Peyer's patch (tissue), 4 donors: ENCODE measurements around the gene RGPD3. TPM values are rescaled to one million over a fixed set of nuclear protein-coding genes. Genes with fewer than 3 reads are reported as not detected.

Experiments used
- DNase-seq, 3 donors: peaks; one replicate each; pipeline ENCODE4 v3.0.0-alpha.2; 2017 to 2019
- H3K27ac ChIP-seq, 4 donors: fragments of 200-600 bp; sonication (generic); one replicate each; pipeline ENCODE4 v1.5.1; 2016 to 2019
- H3K27me3 ChIP-seq, 2 donors: fragments of 200-600 bp; sonication (generic); one replicate each; pipeline ENCODE4 v1.5.1; 2019
- H3K36me3 ChIP-seq, 3 donors: fragments of 200-600 bp; sonication (generic); one replicate each; pipeline ENCODE4 v1.5.1; 2016 to 2019
- H3K4me1 ChIP-seq, 4 donors: fragments of 200-600 bp; sonication (generic); one replicate each; pipeline ENCODE4 v1.5.1; 2016 to 2019
- H3K4me3 ChIP-seq, 4 donors: fragments of 200-600 bp; sonication (generic); 1 replicate in 3 of 4; 2 replicates in 1 of 4; pipeline ENCODE4 v1.5.1; 2016 to 2019; ENCODE audit warnings: mild to moderate bottlenecking in 1 of 4
- H3K9me3 ChIP-seq, 4 donors: fragments of 200-600 bp; sonication (generic); one replicate each; pipeline ENCODE4 v1.5.1; 2016 to 2019; ENCODE audit warnings: mild to moderate bottlenecking in 1 of 4
- POLR2A ChIP-seq, 2 donors: fragments of 450-650 bp; IDR thresholded peaks; one replicate each; pipeline ENCODE4 v1.5.1; 2017; ENCODE audit warnings: antibody characterized with exemption in 2 of 2, mild to moderate bottlenecking in 2 of 2, moderate library complexity in 2 of 2
- total RNA-seq, 4 donors: library from RNA; depleted of rRNA; stranded (reverse); fragments of >200 nt; gene quantifications; one replicate each; pipeline ENCODE4 v1.1.0, GENCODE V29; 2016
- TF ChIP-seq, protein P1 (sequence below), 6 experiments: fragments of 450-650 bp in 4 of 6; fragments of 200-600 bp in 2 of 6; sonication (generic) in 1 of 6; IDR thresholded peaks; one replicate each; pipeline ENCODE4 v1.5.1; 2017 to 2019; ENCODE audit warnings: antibody characterized with exemption in 6 of 6, mild to moderate bottlenecking in 3 of 6, moderate library complexity in 1 of 6

RGPD3 gene
- total RNA-seq, 4 donors from 2014 or later = 0.67 to 0.83 TPM; not detected in 2

DNA sequence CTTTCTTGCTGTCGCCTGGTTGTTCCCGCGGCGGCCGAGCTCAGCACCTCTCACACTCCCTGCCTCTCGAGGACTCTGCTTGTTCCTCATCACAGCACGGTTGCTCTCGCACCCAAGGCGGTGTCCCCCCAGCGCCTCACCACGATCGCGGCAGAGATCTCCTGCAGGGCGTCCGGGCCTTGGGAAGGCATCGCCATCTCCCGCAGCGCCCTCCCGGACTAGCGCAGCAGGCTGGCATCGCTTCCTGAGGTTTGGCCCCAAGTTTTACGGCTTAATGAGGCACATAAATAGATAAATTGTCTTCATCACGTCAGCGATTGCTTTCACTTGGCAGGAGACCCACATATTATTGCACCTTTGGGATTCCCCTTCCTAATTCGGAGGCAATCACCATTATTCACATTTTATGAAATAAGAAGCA, 125.4 kb downstream of the RGPD3 start:
- Histone ChIP-seq H3K4me1 (peaks cover 0 to 3% (median 0%) of the 10 kb centered on the region in 4 donors), H3K9me3 (no peaks in the 10 kb centered on the region), H3K27me3 (no peaks in the 10 kb centered on the region), H3K27ac (peak overlapping the region in 2 of 4 donors; percentile 65 to 74), H3K4me3 (peak overlapping the region in 2 of 4 donors; percentile 46 to 49), H3K36me3 (no peaks in the 10 kb centered on the region)
- DNase-seq = peak in 2 of 3 donors; percentile 78 to 84
- peak in 1 of 2 donors; percentile 76 for TF ChIP-seq POLR2A (IDR thresholded peaks at IDR 0.05)
- TF ChIP-seq, protein P1, sequence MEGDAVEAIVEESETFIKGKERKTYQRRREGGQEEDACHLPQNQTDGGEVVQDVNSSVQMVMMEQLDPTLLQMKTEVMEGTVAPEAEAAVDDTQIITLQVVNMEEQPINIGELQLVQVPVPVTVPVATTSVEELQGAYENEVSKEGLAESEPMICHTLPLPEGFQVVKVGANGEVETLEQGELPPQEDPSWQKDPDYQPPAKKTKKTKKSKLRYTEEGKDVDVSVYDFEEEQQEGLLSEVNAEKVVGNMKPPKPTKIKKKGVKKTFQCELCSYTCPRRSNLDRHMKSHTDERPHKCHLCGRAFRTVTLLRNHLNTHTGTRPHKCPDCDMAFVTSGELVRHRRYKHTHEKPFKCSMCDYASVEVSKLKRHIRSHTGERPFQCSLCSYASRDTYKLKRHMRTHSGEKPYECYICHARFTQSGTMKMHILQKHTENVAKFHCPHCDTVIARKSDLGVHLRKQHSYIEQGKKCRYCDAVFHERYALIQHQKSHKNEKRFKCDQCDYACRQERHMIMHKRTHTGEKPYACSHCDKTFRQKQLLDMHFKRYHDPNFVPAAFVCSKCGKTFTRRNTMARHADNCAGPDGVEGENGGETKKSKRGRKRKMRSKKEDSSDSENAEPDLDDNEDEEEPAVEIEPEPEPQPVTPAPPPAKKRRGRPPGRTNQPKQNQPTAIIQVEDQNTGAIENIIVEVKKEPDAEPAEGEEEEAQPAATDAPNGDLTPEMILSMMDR (IDR thresholded peaks at IDR 0.05) = peak in 2 of 6 experiments; percentile 5 to 23

DNA sequence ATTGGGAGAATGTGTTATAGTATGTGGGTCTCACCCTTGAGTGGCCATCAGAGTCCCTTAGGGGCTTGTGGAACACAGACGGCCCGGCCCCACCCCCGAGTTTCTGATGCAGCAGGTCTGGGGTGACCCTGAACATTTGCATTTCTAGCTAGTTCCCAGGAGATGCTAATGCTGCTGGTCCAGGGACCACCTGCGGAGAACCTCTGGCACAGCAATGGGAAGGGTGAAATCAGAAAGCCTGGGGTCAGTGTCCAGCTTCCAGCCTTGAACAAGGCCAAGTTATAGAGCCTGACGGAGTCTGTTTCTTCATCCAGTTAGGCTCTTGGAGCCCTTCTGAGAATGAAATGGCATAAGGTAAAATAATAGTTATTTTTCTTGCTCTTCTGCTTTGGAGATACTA, 126.5 kb downstream of the RGPD3 start:
- H3K36me3 ChIP-seq = no peaks in the 10 kb centered on the region
- H3K4me1 ChIP-seq = peaks cover 0 to 3% (median 0%) of the 10 kb centered on the region in 4 donors
- DNase-seq = no peak
- no peak overlapping the region for H3K27ac ChIP-seq
- H3K27me3 ChIP-seq = no peaks in the 10 kb centered on the region
- H3K4me3 ChIP-seq = peak overlapping the region in 1 of 4 donors; percentile 46
- H3K9me3 ChIP-seq = no peaks in the 10 kb centered on the region
- no peak for TF ChIP-seq POLR2A (IDR thresholded peaks at IDR 0.05)
- TF ChIP-seq, protein P1 (IDR thresholded peaks at IDR 0.05) = no peak

Other genes starting within 250 kb of the RGPD3 start
- gene CD8B2, start 19.0 kb upstream of the RGPD3 start, total RNA-seq = 1 to 10 TPM in 1 of 4 donors, under 1 TPM in 2, not detected in 1; 0.27 to 5.0 (median 0.35) TPM